Ovary (tissue), 3 donors: ENCODE data around the gene PIK3AP1.

Source experiments
- EP300 ChIP-seq: sonication (generic); formaldehyde crosslinking; IDR thresholded peaks from one replicate; pipeline ENCODE4 v1.6.1; 2017; ENCODE audit warnings: antibody characterized with exemption
- POLR2A ChIP-seq: fragments of 450-650 bp; IDR thresholded peaks from one replicate; pipeline ENCODE4 v1.6.1; 2017; ENCODE audit warnings: antibody characterized with exemption, mild to moderate bottlenecking, moderate library complexity
- TF ChIP-seq, protein P1 (sequence below), 3 donors: fragments of 450-650 bp in 2 of 3; fragments of 200-600 bp in 1 of 3; IDR thresholded peaks; one replicate each; pipeline versions ENCODE4 v1.5.1 to v1.8.0; 2016 to 2022; ENCODE audit warnings: antibody characterized with exemption in 3 of 3, mild to moderate bottlenecking in 1 of 3
- donor health status: DM: no; HTN: no; CAD: no.

DNA sequence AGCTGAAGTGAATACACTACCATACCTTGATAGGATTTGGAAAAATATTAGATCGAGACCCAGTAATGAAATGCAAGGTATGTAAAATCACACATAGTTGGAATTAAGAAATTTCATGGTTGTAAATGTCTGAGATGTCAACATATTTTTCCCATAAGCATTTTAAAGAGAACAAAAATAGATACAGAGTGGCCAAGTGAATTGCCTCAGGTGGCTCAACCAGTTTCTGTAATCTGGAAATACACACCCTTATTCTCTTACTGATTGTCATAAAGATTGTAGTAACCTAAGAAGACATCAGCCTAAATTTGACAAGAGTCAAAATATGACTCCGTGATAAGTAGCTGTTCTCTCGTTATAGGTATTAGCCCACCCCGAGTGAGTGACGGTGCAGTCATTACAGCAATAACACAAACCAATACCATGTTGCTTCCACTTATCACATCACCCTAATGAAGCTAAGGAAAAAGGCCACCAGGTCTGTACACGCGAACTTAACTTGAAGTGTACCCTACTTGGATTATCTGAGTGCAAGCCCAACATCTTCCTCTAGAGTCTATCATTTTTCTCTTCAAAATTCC lies 23.4 kb downstream of the PIK3AP1 start:
- TF ChIP-seq, protein P1, sequence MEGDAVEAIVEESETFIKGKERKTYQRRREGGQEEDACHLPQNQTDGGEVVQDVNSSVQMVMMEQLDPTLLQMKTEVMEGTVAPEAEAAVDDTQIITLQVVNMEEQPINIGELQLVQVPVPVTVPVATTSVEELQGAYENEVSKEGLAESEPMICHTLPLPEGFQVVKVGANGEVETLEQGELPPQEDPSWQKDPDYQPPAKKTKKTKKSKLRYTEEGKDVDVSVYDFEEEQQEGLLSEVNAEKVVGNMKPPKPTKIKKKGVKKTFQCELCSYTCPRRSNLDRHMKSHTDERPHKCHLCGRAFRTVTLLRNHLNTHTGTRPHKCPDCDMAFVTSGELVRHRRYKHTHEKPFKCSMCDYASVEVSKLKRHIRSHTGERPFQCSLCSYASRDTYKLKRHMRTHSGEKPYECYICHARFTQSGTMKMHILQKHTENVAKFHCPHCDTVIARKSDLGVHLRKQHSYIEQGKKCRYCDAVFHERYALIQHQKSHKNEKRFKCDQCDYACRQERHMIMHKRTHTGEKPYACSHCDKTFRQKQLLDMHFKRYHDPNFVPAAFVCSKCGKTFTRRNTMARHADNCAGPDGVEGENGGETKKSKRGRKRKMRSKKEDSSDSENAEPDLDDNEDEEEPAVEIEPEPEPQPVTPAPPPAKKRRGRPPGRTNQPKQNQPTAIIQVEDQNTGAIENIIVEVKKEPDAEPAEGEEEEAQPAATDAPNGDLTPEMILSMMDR (IDR thresholded peaks at IDR 0.05) = no peak
- no peak for TF ChIP-seq POLR2A
- no peak for TF ChIP-seq EP300
